IPS DF 6.9 (cell line): ENCODE results near the gene KCNA3.
"Not testable (repeated sequence)": the region's sequence is repeated elsewhere in the genome, so short reads cannot be mapped to it uniquely, and the experiment has no call there.

Experiments used
- DNase-seq: peaks from one replicate; pipeline ENCODE4 v3.0.0-alpha.2; 2013; ENCODE audit warnings: low read depth, low spot score
- H3K27ac ChIP-seq: one replicate; pipeline ENCODE4 v1.5.1; 2013; ENCODE audit warnings: low read length, control low read depth
- H3K27me3 ChIP-seq: 2 replicates; pipeline ENCODE4 v1.6.1; 2013; ENCODE audit warnings: mild to moderate bottlenecking, low read length; ENCODE audit not compliant: control insufficient read depth, insufficient read depth
- H3K36me3 ChIP-seq: 2 replicates; pipeline ENCODE4 v1.6.1; 2013; ENCODE audit warnings: low read length; ENCODE audit not compliant: control insufficient read depth, insufficient read depth
- H3K4me1 ChIP-seq: 2 replicates; pipeline ENCODE4 v1.6.1; 2013; ENCODE audit warnings: low read length; ENCODE audit not compliant: control insufficient read depth, insufficient read depth
- H3K4me3 ChIP-seq: 2 replicates; pipeline ENCODE4 v1.5.1; 2013; ENCODE audit warnings: mild to moderate bottlenecking, low read length
- H3K9me3 ChIP-seq: 2 replicates; pipeline ENCODE4 v1.6.1; 2013; ENCODE audit warnings: low read length, inconsistent platforms; ENCODE audit not compliant: control insufficient read depth, insufficient read depth
- WGBS: extraction: QIAGEN DNeasy Blood & Tissue Kit; methylation state at CpG from one replicate; pipeline ENCODE4 v1.1.7; 2013; ENCODE audit warnings: mixed read lengths, missing lambda C conversion rate; ENCODE audit not compliant: insufficient read length, insufficient coverage; 5-methylcytosine and 5-hydroxymethylcytosine counted together

KCNA3 gene

GRCh38 chr1:110668549-110668948 lies 6.2 kb downstream of the KCNA3 start:
- H3K36me3 ChIP-seq: no peaks in the 10 kb centered on the region
- H3K27ac ChIP-seq: no peak overlapping the region
- DNase-seq: no peak
- H3K4me3 ChIP-seq: no peak overlapping the region
- H3K4me1 ChIP-seq: no peaks in the 10 kb centered on the region
- WGBS: no CpG with 5 or more reads among the region's 4 CpGs
- H3K9me3 ChIP-seq: no peaks in the 10 kb centered on the region
- peaks cover 9% of the 10 kb centered on the region for H3K27me3 ChIP-seq

- Histone ChIP-seq H3K4me3 (no peak overlapping the region), H3K27ac (no peak overlapping the region), H3K4me1 (no peaks in the 10 kb centered on the region), H3K9me3 (no peaks in the 10 kb centered on the region), H3K36me3 (no peaks in the 10 kb centered on the region), H3K27me3 (peaks cover 1% of the 10 kb centered on the region)
- no CpG with 5 or more reads among the region's 2 CpGs for WGBS
- DNase-seq: no peak
These were observed 7.0 kb downstream of the KCNA3 start for GRCh38 chr1:110667776-110668175.

- no peak overlapping the region for H3K27ac ChIP-seq
- no peak overlapping the region for H3K4me3 ChIP-seq
- H3K27me3 ChIP-seq: no peaks in the 10 kb centered on the region
- H3K36me3 ChIP-seq: no peaks in the 10 kb centered on the region
- no peaks in the 10 kb centered on the region for H3K9me3 ChIP-seq
- no peaks in the 10 kb centered on the region for H3K4me1 ChIP-seq
- DNase-seq: no peak
- WGBS: no CpG with 5 or more reads among the region's 2 CpGs
These were observed 11.5 kb downstream of the KCNA3 start for GRCh38 chr1:110663241-110663640.

- H3K4me3 ChIP-seq: not testable (repeated sequence)
- no CpG with 5 or more reads among the region's 3 CpGs for WGBS
These were observed 15.2 kb downstream of the KCNA3 start for GRCh38 chr1:110659559-110659958.

GRCh38 chr1:110657351-110657750 lies 17.4 kb downstream of the KCNA3 start:
- H3K9me3 ChIP-seq: no peaks in the 10 kb centered on the region
- no peaks in the 10 kb centered on the region for H3K27me3 ChIP-seq
- no CpG with 5 or more reads among the region's 2 CpGs for WGBS
- no peak overlapping the region for H3K27ac ChIP-seq
- no peaks in the 10 kb centered on the region for H3K36me3 ChIP-seq
- no peak overlapping the region for H3K4me3 ChIP-seq
- DNase-seq: no peak
- no peaks in the 10 kb centered on the region for H3K4me1 ChIP-seq

More at GRCh38 chr1:110659559-110659958, 15.2 kb downstream of the KCNA3 start:
- H3K4me1 ChIP-seq, H3K9me3 ChIP-seq, H3K36me3 ChIP-seq, H3K27me3 ChIP-seq, DNase-seq, H3K27ac ChIP-seq: not testable (repeated sequence)

- Histone ChIP-seq H3K4me1 (no peaks in the 10 kb centered on the region), H3K9me3 (no peaks in the 10 kb centered on the region), H3K4me3 (no peak overlapping the region), H3K36me3 (no peaks in the 10 kb centered on the region), H3K27ac (no peak overlapping the region), H3K27me3 (no peaks in the 10 kb centered on the region)
- DNase-seq: no peak
- no CpG with 5 or more reads among the region's 2 CpGs for WGBS
These were observed 24.1 kb downstream of the KCNA3 start for GRCh38 chr1:110650609-110651008.

GRCh38 chr1:110648417-110648816 lies 26.3 kb downstream of the KCNA3 start:
- no CpG with 5 or more reads among the region's 2 CpGs for WGBS
- Histone ChIP-seq H3K36me3 (no peaks in the 10 kb centered on the region), H3K4me1 (no peaks in the 10 kb centered on the region), H3K27me3 (no peaks in the 10 kb centered on the region), H3K27ac (no peak overlapping the region), H3K9me3 (no peaks in the 10 kb centered on the region), H3K4me3 (no peak overlapping the region)
- no peak for DNase-seq

GRCh38 chr1:110647254-110647891 lies 27.4 kb downstream of the KCNA3 start:
- no peak for DNase-seq
- no peaks in the 10 kb centered on the region for H3K4me1 ChIP-seq
- no peak overlapping the region for H3K27ac ChIP-seq
- no peak overlapping the region for H3K4me3 ChIP-seq
- H3K27me3 ChIP-seq: no peaks in the 10 kb centered on the region
- no peaks in the 10 kb centered on the region for H3K9me3 ChIP-seq
- H3K36me3 ChIP-seq: no peaks in the 10 kb centered on the region
- WGBS: no CpG with 5 or more reads among the region's 5 CpGs

- H3K4me3 ChIP-seq: no peak overlapping the region
- H3K27ac ChIP-seq: no peak overlapping the region
- no CpG with 5 or more reads among the region's 4 CpGs for WGBS
- no peaks in the 10 kb centered on the region for H3K36me3 ChIP-seq
- no peaks in the 10 kb centered on the region for H3K4me1 ChIP-seq
- no peaks in the 10 kb centered on the region for H3K9me3 ChIP-seq
- DNase-seq: no peak
- H3K27me3 ChIP-seq: no peaks in the 10 kb centered on the region
These were observed 28.7 kb downstream of the KCNA3 start for GRCh38 chr1:110645821-110646735.

- no peak overlapping the region for H3K4me3 ChIP-seq
- no peak overlapping the region for H3K27ac ChIP-seq
- DNase-seq: no peak
- H3K9me3 ChIP-seq: no peaks in the 10 kb centered on the region
- no peaks in the 10 kb centered on the region for H3K36me3 ChIP-seq
- H3K27me3 ChIP-seq: no peaks in the 10 kb centered on the region
- no peaks in the 10 kb centered on the region for H3K4me1 ChIP-seq
These were observed 29.5 kb downstream of the KCNA3 start for GRCh38 chr1:110645211-110645610.
